Endothelial cell of umbilical vein (primary cell): ENCODE results near the gene ZNF519.
"Not testable (repeated sequence)": the region's sequence is repeated elsewhere in the genome, so short reads cannot be mapped to it uniquely, and the experiment has no call there.

ENCODE experiments used
- CTCF ChIP-seq, 2 donors: IDR thresholded peaks; 1 replicate in 1 of 2; 2 replicates in 1 of 2; pipeline ENCODE4 v1.5.1; 2011; ENCODE audit warnings: low read length in 2 of 2, mild to moderate bottlenecking in 2 of 2, moderate library complexity in 2 of 2, control low read depth in 1 of 2, inconsistent platforms in 1 of 2, low read depth in 1 of 2; ENCODE audit not compliant: insufficient read depth in 1 of 2; ENCODE audit errors: extremely low read depth in 1 of 2
- POLR2A ChIP-seq: IDR thresholded peaks from 2 replicates; pipeline ENCODE4 v1.6.1; 2012; ENCODE audit warnings: low read depth, mild to moderate bottlenecking, control low read depth, low read length

GRCh38 chr18:14145581-14146338, 13.5 kb upstream of the ZNF519 start:
- TF ChIP-seq CTCF (IDR thresholded peaks at IDR 0.05; ENCODE audit: extremely low read depth in 1 of 2, insufficient read depth in 1 of 2, low read depth in 1 of 2, low read length in 2 of 2); POLR2A: not testable (repeated sequence)
